Transverse colon (tissue), 4 donors: ENCODE results near the gene RIMBP2.

Experiments used
- CTCF ChIP-seq, 5 experiments: fragments of 200-600 bp in 3 of 5; fragments of 450-650 bp in 2 of 5; sonication (generic) in 3 of 5; IDR thresholded peaks; 1 replicate in 2 of 5; 2 replicates in 3 of 5; pipeline ENCODE4 v1.5.1; 2016 to 2017; ENCODE audit warnings: antibody characterized with exemption in 5 of 5, inconsistent platforms in 3 of 5, mild to moderate bottlenecking in 2 of 5, moderate library complexity in 1 of 5
- EP300 ChIP-seq: sonication (generic); formaldehyde crosslinking; IDR thresholded peaks from one replicate; pipeline ENCODE4 v1.6.1; 2017; ENCODE audit warnings: antibody characterized with exemption, low read depth
- POLR2A ChIP-seq: fragments of 450-650 bp; IDR thresholded peaks from one replicate; pipeline ENCODE4 v1.6.1; 2016; ENCODE audit warnings: antibody characterized with exemption, mild to moderate bottlenecking, moderate library complexity
- POLR2AphosphoS5 ChIP-seq, 3 donors: sonication (generic); formaldehyde crosslinking; IDR thresholded peaks; one replicate each; pipeline ENCODE4 v1.6.1; 2016; ENCODE audit warnings: antibody characterized with exemption in 3 of 3

- TF ChIP-seq CTCF (IDR thresholded peaks at IDR 0.05) (no peak), EP300 (no peak), POLR2A (no peak), POLR2AphosphoS5 (IDR thresholded peaks at IDR 0.05) (no peak)
Measured at GRCh38 chr12:130719263-130719859, 3.3 kb upstream of the RIMBP2 start.
